Activated CD4-positive, alpha-beta T cell treated with anti-CD3 and anti-CD28 coated beads for 36 hours (primary cell): ENCODE data around the gene JPT1. TPM values are rescaled to one million over a fixed set of nuclear protein-coding genes. Genes with fewer than 3 reads are reported as not detected.

ENCODE experiments used
- ATAC-seq: fragments of 200-7000 bp; cut with Tn5 transposase; one replicate; pipeline ENCODE4 v1.10.0; 2021; ENCODE audit warnings: mild to moderate bottlenecking, moderate library complexity
- CTCF ChIA-PET: fragments of 350-600 bp; sonication (Branson Sonifier 250); formaldehyde crosslinking; loops from one replicate; lab custom pipeline; 2021; ENCODE audit warnings: antibody characterized with exemption; lab: Charles Lee
- POLR2A ChIA-PET: fragments of 350-600 bp; sonication (Branson Sonifier 250); formaldehyde crosslinking; loops from one replicate; lab custom pipeline; 2021; ENCODE audit warnings: antibody characterized with exemption, inconsistent platforms; lab: Charles Lee
- DNase-seq: peaks from one replicate; pipeline ENCODE4 v3.0.0-alpha.2; 2020
- H3K27ac Mint-ChIP-seq: one replicate; pipeline ENCODE4 v1.8.0; 2021; ENCODE audit warnings: mixed read lengths
- H3K27me3 Mint-ChIP-seq: one replicate; pipeline ENCODE4 v1.8.0; 2021; ENCODE audit warnings: mixed read lengths
- H3K36me3 Mint-ChIP-seq: one replicate; pipeline ENCODE4 v1.8.0; 2021; ENCODE audit warnings: low read depth, mixed read lengths
- H3K4me1 Mint-ChIP-seq: one replicate; pipeline ENCODE4 v1.8.0; 2021; ENCODE audit warnings: mixed read lengths
- H3K4me3 Mint-ChIP-seq: one replicate; pipeline ENCODE4 v1.8.0; 2021; ENCODE audit warnings: mild to moderate bottlenecking, moderate library complexity, mixed read lengths
- H3K9me3 Mint-ChIP-seq: one replicate; pipeline ENCODE4 v1.8.0; 2021; ENCODE audit warnings: low read depth, mixed read lengths
- intact Hi-C, 2 experiments: fragments of 100-400 bp; cut with DNase I in 1 of 2; cut with micrococcal nuclease in 1 of 2; formaldehyde crosslinking; loops; one replicate each; pipeline versions ENCODE4 v1.14.2 to v1.15.1; 2022 to 2024; cut with DNase I, micrococcal nuclease
- total RNA-seq, 2 experiments: library from RNA; stranded (reverse); gene quantifications; one replicate each; pipeline ENCODE4 v1.2.3, GENCODE V29; 2021

Gene JPT1
- total RNA-seq, 2 experiments from 2014 or later = 234 to 238 TPM

DNA sequence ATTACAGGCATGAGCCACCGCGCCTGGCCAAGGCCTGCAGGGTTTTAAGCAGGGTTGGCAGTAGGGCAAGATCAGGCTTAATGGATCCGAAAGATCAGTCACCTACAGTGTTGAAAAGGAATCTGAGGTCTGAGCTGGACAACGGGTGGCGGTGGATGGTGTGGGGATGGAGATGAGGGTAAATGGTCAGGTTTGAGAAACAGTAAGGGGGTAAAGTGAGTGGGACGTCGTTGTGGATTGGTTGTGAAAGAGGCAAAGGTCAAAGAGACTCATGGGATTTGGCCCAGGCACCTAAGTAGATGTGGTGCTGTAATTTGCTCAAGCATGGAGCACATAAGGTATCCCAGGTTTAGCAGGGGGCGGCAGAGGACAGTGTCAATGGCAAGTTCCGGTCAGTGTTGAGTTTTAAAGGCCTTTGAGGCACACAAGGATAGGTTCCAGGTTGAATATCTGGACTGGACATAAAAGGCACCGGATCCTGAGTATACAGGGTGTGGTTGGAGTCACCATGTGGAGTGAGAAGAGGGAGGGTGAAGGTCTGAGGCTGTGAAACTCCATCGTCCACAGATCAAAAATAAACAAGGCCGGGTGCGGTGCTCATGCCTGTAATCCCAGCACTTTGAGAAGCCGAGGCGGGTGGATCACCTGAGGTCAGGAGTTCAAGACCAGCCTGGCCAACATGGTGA is 67.7 kb downstream of the JPT1 start:
- H3K36me3 Mint-ChIP-seq = no peaks in the 10 kb centered on the region
- H3K9me3 Mint-ChIP-seq = no peaks in the 10 kb centered on the region
- ChIA-PET POLR2A (no interaction called here), CTCF (interaction anchor here (0.7 to 1.4 kb wide), 3 partner anchors 23 to 124 kb away, joined by 3 to 6 read pairs (median 3); no protein-coding TSS in a partner anchor)
- H3K4me1 Mint-ChIP-seq = peaks cover 49% of the 10 kb centered on the region
- H3K4me3 Mint-ChIP-seq = peak overlapping the region; percentile 71
- H3K27ac Mint-ChIP-seq = peak overlapping the region; percentile 73
- DNase-seq (no peak), ATAC-seq (no peak)
- intact Hi-C loops = loop anchor here in 1 of 2 experiments (2.0 kb wide), 1 partner anchor 52 kb away; no protein-coding TSS in a partner anchor
- H3K27me3 Mint-ChIP-seq = no peaks in the 10 kb centered on the region

Other genes with a start within 250 kb of the JPT1 start
- not detected for gene USH1G, start 231.3 kb downstream of the JPT1 start, total RNA-seq
- gene OTOP2, start 230.2 kb downstream of the JPT1 start, total RNA-seq = not detected
- not detected for gene OTOP3, start 218.6 kb downstream of the JPT1 start, total RNA-seq
- gene HID1, start 181.8 kb downstream of the JPT1 start, total RNA-seq = 1 to 10 TPM; 1.6 TPM
- gene CDR2L, start 166.9 kb downstream of the JPT1 start, total RNA-seq = under 1 TPM; 0.89 to 0.91 TPM
- 10 to 100 TPM; 64.6 to 66.5 TPM for gene MRPL58, start 141.8 kb downstream of the JPT1 start, total RNA-seq
- gene ATP5PD, start 107.5 kb downstream of the JPT1 start, total RNA-seq = 100 to 1,000 TPM; 194 to 237 TPM
- 10 to 100 TPM; 15.3 to 16.7 TPM for gene KCTD2, start 107.3 kb downstream of the JPT1 start, total RNA-seq
- 1 to 10 TPM; 6.0 to 6.5 TPM for gene SLC16A5, start 66.6 kb downstream of the JPT1 start, total RNA-seq
- gene ARMC7, start 44.5 kb downstream of the JPT1 start, total RNA-seq = 1 to 10 TPM; 6.7 to 7.7 TPM
- 10 to 100 TPM; 51.7 to 61.5 TPM for gene NT5C, start 22.8 kb downstream of the JPT1 start, total RNA-seq
- gene SUMO2, start 28.4 kb upstream of the JPT1 start, total RNA-seq = 100 to 1,000 TPM; 594 to 727 TPM
- gene NUP85, start 51.2 kb upstream of the JPT1 start, total RNA-seq = 100 to 1,000 TPM; 130 to 160 TPM
- gene GGA3, start 107.1 kb upstream of the JPT1 start, total RNA-seq = 10 to 100 TPM; 72.9 to 76.7 TPM
- 10 to 100 TPM; 51.4 to 63.8 TPM for gene MRPS7, start 107.4 kb upstream of the JPT1 start, total RNA-seq
- gene MIF4GD, start 116.7 kb upstream of the JPT1 start, total RNA-seq = 10 to 100 TPM; 39.0 to 39.1 TPM
- gene SLC25A19, start 134.9 kb upstream of the JPT1 start, total RNA-seq = 10 to 100 TPM; 67.8 to 79.7 TPM